Measurements from ENCODE around the gene TMEM117.

The TMEM117 gene

DNA sequence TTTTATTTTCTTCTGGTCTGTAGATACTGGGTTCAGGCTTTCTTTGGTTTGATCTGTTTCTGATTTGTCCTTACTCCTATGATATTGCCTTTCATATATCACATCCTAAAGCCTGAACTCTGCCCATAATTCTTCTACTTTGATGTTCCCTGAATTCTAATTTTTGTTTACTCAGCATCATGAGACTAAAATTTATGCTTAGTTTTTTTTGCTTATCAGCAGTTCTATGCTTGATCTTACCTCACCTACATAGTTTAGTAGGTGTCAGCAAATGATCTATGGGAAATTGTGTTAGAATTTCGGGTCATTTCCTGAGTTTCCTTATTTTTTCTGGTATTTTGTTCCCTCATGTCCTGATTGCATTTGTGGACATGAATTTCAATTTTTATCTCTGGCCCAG is 94.2 kb downstream of the TMEM117 start:
- Histone ChIP-seq H3K4me3 (ENCODE audit: low read length) (no peak overlapping the region), H3K79me2 (ENCODE audit: low read length) (no peaks in the 10 kb centered on the region), H4K20me1 (ENCODE audit: insufficient read depth, low read length) (no peaks in the 10 kb centered on the region), H3K9ac (ENCODE audit: low read length) (no peak overlapping the region), H3K9me3 (ENCODE audit: insufficient read depth, low read length) (0 out of 2 replicates have a peak, but pooled peaks cover 8% of the 10 kb centered on the region), H3K36me3 (replicated peaks; ENCODE audit: low read depth, low read length) (peaks cover 2% of the 10 kb centered on the region), H3K27me3 (ENCODE audit: low read depth, low read length) (no peaks in the 10 kb centered on the region), H3K4me1 (ENCODE audit: low read length) (no peaks in the 10 kb centered on the region), H3K27ac (ENCODE audit: low read length) (no peak overlapping the region), H3K4me2 (ENCODE audit: low read length) (no peak overlapping the region), H2AFZ (ENCODE audit: low read depth, low read length) (no peak overlapping the region)
- TF ChIP-seq EZH2phosphoT487 (IDR thresholded peaks at IDR 0.05; ENCODE audit: low read depth) = no peak
- TF ChIP-seq, protein P1, sequence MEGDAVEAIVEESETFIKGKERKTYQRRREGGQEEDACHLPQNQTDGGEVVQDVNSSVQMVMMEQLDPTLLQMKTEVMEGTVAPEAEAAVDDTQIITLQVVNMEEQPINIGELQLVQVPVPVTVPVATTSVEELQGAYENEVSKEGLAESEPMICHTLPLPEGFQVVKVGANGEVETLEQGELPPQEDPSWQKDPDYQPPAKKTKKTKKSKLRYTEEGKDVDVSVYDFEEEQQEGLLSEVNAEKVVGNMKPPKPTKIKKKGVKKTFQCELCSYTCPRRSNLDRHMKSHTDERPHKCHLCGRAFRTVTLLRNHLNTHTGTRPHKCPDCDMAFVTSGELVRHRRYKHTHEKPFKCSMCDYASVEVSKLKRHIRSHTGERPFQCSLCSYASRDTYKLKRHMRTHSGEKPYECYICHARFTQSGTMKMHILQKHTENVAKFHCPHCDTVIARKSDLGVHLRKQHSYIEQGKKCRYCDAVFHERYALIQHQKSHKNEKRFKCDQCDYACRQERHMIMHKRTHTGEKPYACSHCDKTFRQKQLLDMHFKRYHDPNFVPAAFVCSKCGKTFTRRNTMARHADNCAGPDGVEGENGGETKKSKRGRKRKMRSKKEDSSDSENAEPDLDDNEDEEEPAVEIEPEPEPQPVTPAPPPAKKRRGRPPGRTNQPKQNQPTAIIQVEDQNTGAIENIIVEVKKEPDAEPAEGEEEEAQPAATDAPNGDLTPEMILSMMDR (IDR thresholded peaks at IDR 0.05; ENCODE audit: low read depth, low read length) = no peak

DNA sequence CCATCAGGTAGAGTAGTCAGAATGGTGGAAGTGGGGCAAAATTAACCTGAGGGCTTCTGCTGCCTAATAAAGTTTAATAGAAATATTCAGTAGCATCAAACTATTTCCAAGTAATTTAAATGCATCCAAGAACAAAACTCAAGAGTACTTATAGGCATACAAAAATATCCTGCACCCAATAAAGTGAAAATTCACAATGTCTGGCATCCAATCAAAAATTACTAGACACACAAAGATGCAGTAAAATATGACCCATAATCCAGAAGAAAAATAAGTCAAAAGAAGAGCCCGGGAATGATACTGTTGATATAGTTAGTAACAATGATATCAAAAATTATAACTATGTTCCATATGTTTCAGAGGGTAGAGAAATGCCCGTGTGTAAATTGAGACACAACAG is 95.3 kb downstream of the TMEM117 start:
- Histone ChIP-seq H3K27me3 (ENCODE audit: low read depth, low read length) (no peaks in the 10 kb centered on the region), H3K4me1 (ENCODE audit: low read length) (no peaks in the 10 kb centered on the region), H3K9me3 (ENCODE audit: insufficient read depth, low read length) (0 out of 2 replicates have a peak, but pooled peaks cover 8% of the 10 kb centered on the region), H3K27ac (ENCODE audit: low read length) (no peak overlapping the region), H4K20me1 (ENCODE audit: insufficient read depth, low read length) (no peaks in the 10 kb centered on the region), H3K79me2 (ENCODE audit: low read length) (no peaks in the 10 kb centered on the region), H3K4me3 (ENCODE audit: low read length) (no peak overlapping the region), H2AFZ (ENCODE audit: low read depth, low read length) (no peak overlapping the region), H3K36me3 (replicated peaks; ENCODE audit: low read depth, low read length) (peaks cover 2% of the 10 kb centered on the region), H3K4me2 (ENCODE audit: low read length) (no peak overlapping the region), H3K9ac (ENCODE audit: low read length) (no peak overlapping the region)
- TF ChIP-seq, protein P1 (IDR thresholded peaks at IDR 0.05; ENCODE audit: low read depth, low read length) = no peak
- no peak for TF ChIP-seq EZH2phosphoT487 (IDR thresholded peaks at IDR 0.05; ENCODE audit: low read depth)

DNA sequence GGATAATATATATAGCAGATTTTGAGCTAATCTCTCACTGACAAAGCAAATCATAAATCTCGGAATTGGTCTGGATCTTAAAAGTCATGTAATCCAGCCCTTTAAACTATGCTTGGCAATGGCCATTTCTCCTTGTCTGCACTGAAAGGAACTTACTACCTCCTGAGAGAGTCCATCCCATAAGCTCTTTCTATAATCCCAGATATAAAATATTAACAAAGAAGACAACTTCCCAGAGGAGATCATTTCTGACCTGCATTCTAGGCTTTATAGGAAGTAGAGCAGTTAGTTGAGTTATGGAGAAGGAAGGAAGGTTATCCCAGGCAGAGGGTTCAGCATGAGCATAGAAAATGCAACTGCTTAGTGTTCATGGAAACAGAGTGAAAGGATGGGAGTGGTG is 99.7 kb downstream of the TMEM117 start:
- no peak for TF ChIP-seq EZH2phosphoT487 (IDR thresholded peaks at IDR 0.05; ENCODE audit: low read depth)
- TF ChIP-seq, protein P1 (IDR thresholded peaks at IDR 0.05; ENCODE audit: low read depth, low read length) = no peak
- no peak overlapping the region for H3K4me3 ChIP-seq (ENCODE audit: low read length)
- no peaks in the 10 kb centered on the region for H3K27me3 ChIP-seq (ENCODE audit: low read depth, low read length)

DNA sequence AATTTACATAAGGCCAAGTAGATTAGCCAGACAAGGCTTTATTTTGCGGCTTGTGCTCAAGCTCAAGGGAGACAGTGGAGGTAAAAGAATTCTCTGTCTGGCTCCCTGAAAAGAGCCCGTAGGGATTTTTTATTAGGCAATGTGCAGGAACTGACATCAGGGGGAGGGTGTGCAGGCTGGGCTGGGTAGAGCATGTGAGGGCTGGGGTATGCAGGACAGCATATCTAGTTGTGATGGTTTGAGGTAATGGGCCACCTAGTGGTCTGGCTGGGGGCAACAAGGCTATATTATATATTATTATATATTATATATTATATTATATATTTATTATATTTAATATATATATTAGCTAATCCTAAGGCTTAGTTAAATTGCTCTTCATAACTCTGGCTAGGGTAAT is 102.1 kb downstream of the TMEM117 start:
- H3K27me3 ChIP-seq (ENCODE audit: low read depth, low read length) = no peaks in the 10 kb centered on the region
- TF ChIP-seq EZH2phosphoT487 (IDR thresholded peaks at IDR 0.05; ENCODE audit: low read depth) = no peak
- no peaks in the 10 kb centered on the region for H3K36me3 ChIP-seq (replicated peaks; ENCODE audit: low read depth, low read length)
- no peak overlapping the region for H3K4me2 ChIP-seq (ENCODE audit: low read length)
- no peaks in the 10 kb centered on the region for H3K9me3 ChIP-seq (ENCODE audit: insufficient read depth, low read length)
- H3K4me3 ChIP-seq (ENCODE audit: low read length) = no peak overlapping the region
- H3K79me2 ChIP-seq (ENCODE audit: low read length) = no peaks in the 10 kb centered on the region
- H4K20me1 ChIP-seq (ENCODE audit: insufficient read depth, low read length) = no peaks in the 10 kb centered on the region
- H3K27ac ChIP-seq (ENCODE audit: low read length) = no peak overlapping the region
- H3K9ac ChIP-seq (ENCODE audit: low read length) = no peak overlapping the region
- no peaks in the 10 kb centered on the region for H3K4me1 ChIP-seq (ENCODE audit: low read length)
- H2AFZ ChIP-seq (ENCODE audit: low read depth, low read length) = no peak overlapping the region

More for the DNA sequence above, 99.7 kb downstream of the TMEM117 start:
- Histone ChIP-seq H3K9ac (ENCODE audit: low read length) (no peak overlapping the region), H4K20me1 (ENCODE audit: insufficient read depth, low read length) (no peaks in the 10 kb centered on the region), H3K27ac (ENCODE audit: low read length) (no peak overlapping the region), H3K79me2 (ENCODE audit: low read length) (no peaks in the 10 kb centered on the region), H3K9me3 (ENCODE audit: insufficient read depth, low read length) (0 out of 2 replicates have a peak, but pooled peaks cover 4% of the 10 kb centered on the region), H3K4me1 (ENCODE audit: low read length) (no peaks in the 10 kb centered on the region), H3K4me2 (ENCODE audit: low read length) (no peak overlapping the region), H2AFZ (ENCODE audit: low read depth, low read length) (no peak overlapping the region), H3K36me3 (replicated peaks; ENCODE audit: low read depth, low read length) (peaks cover 2% of the 10 kb centered on the region)
